Sigmoid colon (tissue), 4 donors: Measurements from ENCODE around the gene MRM2.

Experiments used
- CTCF ChIP-seq, 4 experiments: fragments of 450-650 bp in 3 of 4; fragments of 200-600 bp in 1 of 4; IDR thresholded peaks; one replicate each; pipeline ENCODE4 v1.5.1; 2016 to 2019; ENCODE audit warnings: antibody characterized with exemption in 4 of 4, mild to moderate bottlenecking in 3 of 4, moderate library complexity in 2 of 4
- EP300 ChIP-seq, 4 donors: sonication (generic); formaldehyde crosslinking; IDR thresholded peaks; one replicate each; pipeline ENCODE4 v1.6.1; 2017; ENCODE audit warnings: antibody characterized with exemption in 4 of 4
- POLR2A ChIP-seq, 2 donors: fragments of 450-650 bp; IDR thresholded peaks; one replicate each; pipeline ENCODE4 v1.6.1; 2016; ENCODE audit warnings: antibody characterized with exemption in 2 of 2, mild to moderate bottlenecking in 2 of 2, moderate library complexity in 2 of 2
- POLR2AphosphoS5 ChIP-seq, 4 donors: sonication (generic); formaldehyde crosslinking; IDR thresholded peaks; one replicate each; pipeline ENCODE4 v1.6.1; 2017; ENCODE audit warnings: antibody characterized with exemption in 4 of 4

- TF ChIP-seq POLR2A (IDR thresholded peaks at IDR 0.05) (no peak), CTCF (IDR thresholded peaks at IDR 0.05) (no peak), EP300 (IDR thresholded peaks at IDR 0.05) (no peak), POLR2AphosphoS5 (IDR thresholded peaks at IDR 0.05) (no peak)
Measured at GRCh38 chr7:2273866-2274265, 31.9 kb upstream of the MRM2 start.
